GM20000 (cell line): Measurements from ENCODE around the gene SF3A2.
"Not testable (repeated sequence)": the region's sequence is repeated elsewhere in the genome, so short reads cannot be mapped to it uniquely, and the experiment has no call there.

Experiments
- DNase-seq: peaks from one replicate; pipeline ENCODE4 v3.0.0; 2012; ENCODE audit warnings: low spot score
- TF ChIP-seq, protein P1 (sequence below): IDR thresholded peaks from 2 replicates; pipeline ENCODE4 v1.5.1; 2012; ENCODE audit warnings: mild to moderate bottlenecking, control low read depth; ENCODE audit errors: extremely low read depth, missing control alignments

Gene SF3A2

DNA sequence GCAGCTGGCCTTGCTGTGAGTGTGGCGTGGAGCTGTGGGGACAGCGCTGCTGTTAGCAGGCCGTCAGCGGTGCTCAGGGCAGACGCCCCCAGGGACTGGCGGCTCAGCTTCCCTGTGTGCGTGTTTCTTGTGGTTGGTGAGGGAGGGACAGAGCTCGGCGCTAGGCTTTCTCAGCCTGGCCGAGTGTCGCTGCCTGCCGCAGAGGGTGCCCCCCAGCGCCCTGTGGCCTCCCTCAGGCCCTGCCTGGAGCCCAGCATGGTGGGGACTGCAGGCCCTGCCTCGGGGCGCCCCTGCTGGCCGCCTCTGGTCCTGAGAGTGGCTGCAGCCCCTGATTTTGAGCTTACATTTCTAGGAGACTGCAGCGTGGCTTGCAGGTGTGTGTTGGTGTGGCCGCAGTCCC is 37.4 kb upstream of the SF3A2 start:
- peak; percentile 68 for DNase-seq

DNA sequence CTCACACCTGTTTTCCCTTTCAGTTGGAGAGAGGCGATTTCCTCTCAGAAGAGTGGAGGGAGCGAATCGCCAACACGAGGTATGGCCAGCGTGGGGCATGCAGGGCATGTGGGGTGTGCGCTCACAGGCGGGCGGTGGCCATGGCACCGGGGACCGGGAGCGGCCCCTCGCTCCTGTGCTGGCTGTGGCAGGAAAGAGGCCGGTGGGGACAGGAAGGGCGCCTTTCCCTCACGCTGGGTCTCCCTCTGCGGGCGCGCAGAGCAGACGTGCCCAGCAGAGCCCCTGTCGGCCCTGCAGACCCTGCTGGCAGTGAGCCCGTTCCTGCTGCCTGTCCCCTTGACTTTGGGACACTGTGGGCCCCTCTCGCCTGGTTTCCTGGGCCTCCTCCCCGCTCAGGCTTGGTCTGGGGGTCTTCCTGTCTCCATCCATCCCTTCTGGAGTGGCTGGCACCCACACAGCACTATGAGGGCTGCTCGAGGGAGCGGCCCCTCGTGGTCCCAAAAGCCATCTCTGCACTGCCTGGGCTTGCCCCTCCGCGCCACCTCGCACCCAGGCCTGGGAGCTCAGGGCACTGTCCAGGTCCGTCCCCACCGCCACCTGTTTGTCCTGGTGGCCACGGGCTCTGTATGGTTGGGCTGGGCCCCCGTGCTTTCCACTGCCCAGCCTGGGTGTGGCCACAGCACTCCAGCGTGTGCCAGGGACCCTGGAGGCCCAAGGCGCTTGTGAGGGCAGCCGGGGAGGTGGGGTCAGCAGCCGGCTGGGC is 36.6 kb upstream of the SF3A2 start:
- no peak for DNase-seq
- TF ChIP-seq, protein P1, sequence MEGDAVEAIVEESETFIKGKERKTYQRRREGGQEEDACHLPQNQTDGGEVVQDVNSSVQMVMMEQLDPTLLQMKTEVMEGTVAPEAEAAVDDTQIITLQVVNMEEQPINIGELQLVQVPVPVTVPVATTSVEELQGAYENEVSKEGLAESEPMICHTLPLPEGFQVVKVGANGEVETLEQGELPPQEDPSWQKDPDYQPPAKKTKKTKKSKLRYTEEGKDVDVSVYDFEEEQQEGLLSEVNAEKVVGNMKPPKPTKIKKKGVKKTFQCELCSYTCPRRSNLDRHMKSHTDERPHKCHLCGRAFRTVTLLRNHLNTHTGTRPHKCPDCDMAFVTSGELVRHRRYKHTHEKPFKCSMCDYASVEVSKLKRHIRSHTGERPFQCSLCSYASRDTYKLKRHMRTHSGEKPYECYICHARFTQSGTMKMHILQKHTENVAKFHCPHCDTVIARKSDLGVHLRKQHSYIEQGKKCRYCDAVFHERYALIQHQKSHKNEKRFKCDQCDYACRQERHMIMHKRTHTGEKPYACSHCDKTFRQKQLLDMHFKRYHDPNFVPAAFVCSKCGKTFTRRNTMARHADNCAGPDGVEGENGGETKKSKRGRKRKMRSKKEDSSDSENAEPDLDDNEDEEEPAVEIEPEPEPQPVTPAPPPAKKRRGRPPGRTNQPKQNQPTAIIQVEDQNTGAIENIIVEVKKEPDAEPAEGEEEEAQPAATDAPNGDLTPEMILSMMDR = no peak

More for the DNA sequence above, 37.4 kb upstream of the SF3A2 start:
- TF ChIP-seq, protein P1 = peak; percentile 15

DNA sequence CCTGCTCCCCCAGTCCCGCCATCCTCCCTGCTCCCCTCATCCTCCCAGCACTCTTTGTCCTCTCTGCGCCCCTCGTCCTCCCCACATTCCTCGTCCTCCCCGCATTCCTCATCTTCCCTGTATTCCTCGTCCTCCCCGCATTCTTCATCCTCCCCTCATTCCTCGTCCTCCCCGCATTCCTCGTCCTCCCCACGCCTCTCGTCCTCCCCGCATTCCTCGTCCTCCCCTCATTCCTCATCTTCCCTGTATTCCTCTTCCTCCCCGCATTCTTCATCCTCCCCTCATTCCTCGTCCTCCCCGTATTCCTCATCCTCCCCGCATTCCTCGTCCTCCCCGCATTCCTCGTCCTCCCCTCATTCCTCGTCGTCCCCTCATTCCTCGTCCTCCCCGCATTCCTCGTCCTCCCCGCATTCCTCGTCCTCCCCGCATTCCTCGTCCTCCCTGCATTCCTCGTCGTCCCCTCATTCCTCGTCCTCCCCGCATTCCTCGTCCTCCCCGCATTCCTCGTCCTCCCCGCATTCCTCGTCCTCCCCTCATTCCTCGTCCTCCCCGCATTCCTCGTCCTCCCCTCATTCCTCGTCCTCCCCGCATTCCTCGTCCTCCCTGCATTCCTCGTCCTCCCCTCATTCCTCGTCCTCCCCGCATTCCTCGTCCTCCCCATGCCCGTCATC is 35.9 kb upstream of the SF3A2 start:
- not testable (repeated sequence) for DNase-seq

DNA sequence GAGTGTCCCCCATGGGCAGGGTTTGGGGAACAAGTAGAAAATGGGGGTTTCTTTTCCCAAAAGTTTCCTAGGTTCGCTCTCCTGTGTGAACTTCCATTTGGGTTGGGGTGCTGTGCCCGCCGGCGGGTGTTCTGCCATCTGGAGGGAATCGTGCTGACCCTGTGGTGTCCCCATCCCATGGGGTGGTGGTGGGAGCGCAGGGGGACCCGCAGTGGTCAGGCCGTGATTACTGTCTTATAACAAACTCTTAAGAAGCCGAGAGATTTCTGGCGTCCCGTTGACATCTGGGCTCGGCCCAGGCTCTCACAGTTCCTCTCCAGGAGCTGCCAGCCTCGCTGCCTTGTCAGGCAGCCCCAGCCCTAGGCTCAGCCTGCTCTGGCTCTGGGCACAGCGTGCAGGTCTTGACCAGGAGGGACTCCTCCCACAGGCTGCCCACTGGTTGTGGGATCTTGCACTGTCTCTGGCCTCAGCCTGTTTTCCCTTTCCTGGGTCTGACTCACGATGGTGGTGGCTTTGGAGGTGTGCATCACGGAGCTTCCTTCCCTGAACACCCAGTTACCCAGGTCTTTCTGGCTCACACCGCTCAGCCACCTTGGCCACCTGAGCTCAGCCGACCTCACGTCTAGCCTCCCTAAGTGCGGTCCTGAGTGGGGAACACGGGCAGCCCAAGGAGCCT is 35.0 kb upstream of the SF3A2 start:
- DNase-seq = no peak
- TF ChIP-seq, protein P1 = no peak

DNA sequence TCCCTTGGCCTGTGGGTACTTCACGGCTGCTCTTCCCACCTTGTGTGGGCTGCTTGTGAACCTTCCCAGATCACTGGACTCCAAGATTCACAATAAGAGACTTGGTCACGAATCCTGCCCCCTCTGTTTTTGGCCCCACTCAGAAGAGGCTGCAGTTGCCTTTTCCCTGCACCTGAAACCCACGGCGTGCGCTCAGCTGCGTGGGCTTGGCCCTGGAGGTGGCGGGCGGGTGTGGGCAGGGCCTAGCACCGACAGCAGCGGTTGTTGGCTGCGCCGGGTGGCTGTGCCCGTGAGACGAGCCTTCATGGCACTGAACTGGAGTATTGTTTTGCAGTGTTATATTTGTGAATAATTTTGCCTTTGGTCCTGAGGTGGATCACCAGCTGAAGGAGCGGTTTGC is 34.3 kb upstream of the SF3A2 start:
- no peak for DNase-seq
- TF ChIP-seq, protein P1 = no peak

DNA sequence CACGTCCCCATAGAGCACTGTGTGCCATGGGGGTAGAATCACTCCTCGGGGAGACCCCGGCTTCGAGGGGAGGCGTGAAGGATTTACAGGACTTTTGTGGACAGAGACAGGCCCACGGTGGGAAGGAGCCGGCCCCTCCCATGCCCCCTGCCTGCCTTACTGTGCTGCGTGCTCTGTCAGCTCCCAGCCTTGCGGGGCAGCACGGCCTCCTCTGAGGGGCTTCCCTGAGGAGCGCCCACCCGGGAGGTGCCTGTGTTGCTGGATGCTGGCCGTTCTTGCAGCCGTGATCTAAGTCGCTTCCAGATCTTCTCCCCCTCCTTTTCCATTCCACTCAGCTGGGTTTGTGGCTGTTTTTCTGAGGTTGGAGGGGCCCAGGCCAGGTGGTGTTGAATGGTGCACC is 29.6 kb upstream of the SF3A2 start:
- no peak for DNase-seq
- TF ChIP-seq, protein P1 = no peak

DNA sequence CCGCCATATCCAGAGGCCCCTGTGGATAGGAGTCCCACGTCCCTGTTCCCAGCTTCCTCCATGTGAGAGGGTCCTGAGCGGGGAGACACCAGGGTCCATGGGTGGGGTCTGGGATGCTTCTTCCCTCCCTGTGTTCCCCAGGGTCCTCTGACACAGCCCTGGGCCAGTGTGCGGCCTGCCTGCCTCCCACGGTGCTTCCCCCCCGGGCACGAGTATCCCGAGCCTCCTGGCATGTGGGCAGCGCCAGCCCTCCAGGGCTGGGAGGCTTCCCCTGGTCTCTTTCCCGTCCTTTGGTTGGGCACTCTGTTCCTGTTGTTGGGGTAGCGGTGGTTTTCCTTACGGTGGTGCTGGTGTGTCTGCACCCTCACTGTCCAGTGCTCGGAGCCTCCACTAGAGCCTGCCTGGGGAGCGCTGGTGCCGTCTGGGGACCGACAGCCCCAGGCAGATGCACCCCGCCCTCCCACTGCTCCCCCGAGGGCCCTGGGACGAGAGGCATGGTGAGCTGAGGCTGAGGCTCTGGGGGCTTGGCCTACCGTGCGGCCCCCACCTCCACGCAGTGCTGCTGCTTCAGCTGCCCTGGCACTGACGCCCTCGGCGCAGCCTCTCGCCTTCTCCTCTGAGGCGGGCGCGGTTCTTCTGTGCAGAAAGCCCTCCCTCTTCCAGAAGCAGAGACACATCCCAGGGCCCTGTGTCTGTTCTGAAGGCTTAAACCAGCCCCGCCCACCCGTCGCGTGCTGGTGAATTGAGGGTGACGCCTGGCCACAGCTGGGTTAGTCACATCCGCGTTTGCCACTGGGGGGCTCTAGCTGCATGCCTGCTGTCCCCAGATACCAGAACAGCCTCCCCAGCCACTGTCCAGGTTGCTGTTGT is 28.4 kb upstream of the SF3A2 start:
- DNase-seq = peak; percentile 77
- TF ChIP-seq, protein P1 = peak; percentile 17
